Endothelial cell (in vitro differentiated cells): ENCODE data around the gene PGA5. TPM values are rescaled to one million over a fixed set of nuclear protein-coding genes. Genes with fewer than 3 reads are reported as not detected.

ENCODE experiments used
- DNase-seq: peaks from one replicate; pipeline ENCODE4 v3.0.0; 2021; ENCODE audit warnings: low spot score
- H3K27ac Mint-ChIP-seq: one replicate; pipeline ENCODE4 v1.8.0; 2021; ENCODE audit warnings: mixed read lengths, inconsistent platforms; ENCODE audit not compliant: unreplicated experiment
- H3K27me3 Mint-ChIP-seq: one replicate; pipeline ENCODE4 v1.8.0; 2021; ENCODE audit warnings: mild to moderate bottlenecking, moderate library complexity, mixed read lengths, inconsistent platforms; ENCODE audit not compliant: unreplicated experiment
- H3K36me3 Mint-ChIP-seq: one replicate; pipeline ENCODE4 v1.8.0; 2021; ENCODE audit warnings: mild to moderate bottlenecking, low read depth, mixed read lengths, inconsistent platforms; ENCODE audit not compliant: unreplicated experiment
- H3K4me1 Mint-ChIP-seq: one replicate; pipeline ENCODE4 v1.8.0; 2021; ENCODE audit warnings: mild to moderate bottlenecking, mixed read lengths, inconsistent platforms; ENCODE audit not compliant: unreplicated experiment
- H3K4me3 Mint-ChIP-seq: one replicate; pipeline ENCODE4 v1.8.0; 2021; ENCODE audit warnings: mild to moderate bottlenecking, mixed read lengths, inconsistent platforms; ENCODE audit not compliant: unreplicated experiment
- H3K9me3 Mint-ChIP-seq: one replicate; pipeline ENCODE4 v1.8.0; 2021; ENCODE audit warnings: mixed read lengths, inconsistent platforms; ENCODE audit not compliant: unreplicated experiment
- total RNA-seq: library from RNA; stranded (reverse); fragmentation: NEBNext Ultra II Directional; extraction: Animal tissue kit (Norgen Biotek cat#: 25700); gene quantifications from one replicate; pipeline ENCODE4 v1.2.1, GENCODE V29; 2021; ENCODE audit not compliant: unreplicated experiment
- TF ChIP-seq, protein P1 (sequence below): fragments of 200-600 bp; sonication (generic); IDR thresholded peaks from one replicate; pipeline ENCODE4 v1.5.0; 2021; ENCODE audit warnings: antibody characterized with exemption; ENCODE audit not compliant: unreplicated experiment

The PGA5 gene
- total RNA-seq, 1 donor from 2014 or later = 1.2 TPM

GRCh38 chr11:61254403-61255025, 13.5 kb downstream of the PGA5 start:
- H3K4me1 Mint-ChIP-seq = no peaks in the 10 kb centered on the region
- no peak overlapping the region for H3K4me3 Mint-ChIP-seq
- TF ChIP-seq, protein P1, sequence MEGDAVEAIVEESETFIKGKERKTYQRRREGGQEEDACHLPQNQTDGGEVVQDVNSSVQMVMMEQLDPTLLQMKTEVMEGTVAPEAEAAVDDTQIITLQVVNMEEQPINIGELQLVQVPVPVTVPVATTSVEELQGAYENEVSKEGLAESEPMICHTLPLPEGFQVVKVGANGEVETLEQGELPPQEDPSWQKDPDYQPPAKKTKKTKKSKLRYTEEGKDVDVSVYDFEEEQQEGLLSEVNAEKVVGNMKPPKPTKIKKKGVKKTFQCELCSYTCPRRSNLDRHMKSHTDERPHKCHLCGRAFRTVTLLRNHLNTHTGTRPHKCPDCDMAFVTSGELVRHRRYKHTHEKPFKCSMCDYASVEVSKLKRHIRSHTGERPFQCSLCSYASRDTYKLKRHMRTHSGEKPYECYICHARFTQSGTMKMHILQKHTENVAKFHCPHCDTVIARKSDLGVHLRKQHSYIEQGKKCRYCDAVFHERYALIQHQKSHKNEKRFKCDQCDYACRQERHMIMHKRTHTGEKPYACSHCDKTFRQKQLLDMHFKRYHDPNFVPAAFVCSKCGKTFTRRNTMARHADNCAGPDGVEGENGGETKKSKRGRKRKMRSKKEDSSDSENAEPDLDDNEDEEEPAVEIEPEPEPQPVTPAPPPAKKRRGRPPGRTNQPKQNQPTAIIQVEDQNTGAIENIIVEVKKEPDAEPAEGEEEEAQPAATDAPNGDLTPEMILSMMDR = peak; percentile 76
- no peaks in the 10 kb centered on the region for H3K9me3 Mint-ChIP-seq
- H3K27ac Mint-ChIP-seq = no peak overlapping the region
- H3K36me3 Mint-ChIP-seq = peaks cover 8% of the 10 kb centered on the region
- DNase-seq = peak; percentile 77
- peaks cover 4% of the 10 kb centered on the region for H3K27me3 Mint-ChIP-seq

DNA sequence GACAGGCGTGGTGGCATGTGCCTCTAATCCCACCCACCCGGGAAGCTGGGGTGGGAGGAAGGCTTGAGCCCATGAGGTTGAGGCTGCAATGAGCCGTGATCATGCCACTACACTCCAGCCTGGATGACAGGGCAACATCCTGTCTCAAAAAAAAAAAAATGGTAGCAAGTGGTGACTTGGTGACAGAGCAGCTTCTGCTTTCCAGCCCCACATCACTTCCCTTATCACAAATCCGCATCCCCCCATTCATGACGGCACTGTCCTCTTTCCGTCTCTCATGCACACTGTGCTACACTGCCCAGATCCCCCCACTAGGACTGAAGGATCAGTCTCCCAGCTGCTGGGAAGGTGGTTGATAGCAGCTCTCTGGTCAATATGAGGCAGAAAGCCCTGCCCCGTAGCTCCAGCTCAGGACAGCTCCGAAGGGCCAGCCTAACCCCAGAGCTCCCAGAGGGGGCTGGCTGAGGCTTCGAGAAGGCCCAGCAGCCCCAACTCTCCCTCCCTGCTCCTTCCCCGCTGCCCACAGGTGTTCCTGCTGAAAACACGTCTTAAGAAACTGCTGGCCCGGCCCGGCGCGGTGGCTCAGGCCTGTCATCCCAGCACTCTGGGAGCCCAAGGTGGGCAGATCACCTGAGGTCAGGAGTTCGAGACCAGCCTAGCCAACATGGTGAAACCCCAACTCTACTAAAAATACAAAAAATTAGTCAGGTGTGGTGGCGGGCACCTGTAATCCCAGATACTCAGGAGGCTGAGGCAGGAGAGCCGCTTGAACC, 15.9 kb downstream of the PGA5 start:
- Mint-ChIP-seq H3K36me3 (peaks cover 12% of the 10 kb centered on the region), H3K9me3 (no peaks in the 10 kb centered on the region), H3K4me1 (no peaks in the 10 kb centered on the region), H3K27me3 (peaks cover 2% of the 10 kb centered on the region), H3K27ac (no peak overlapping the region), H3K4me3 (no peak overlapping the region)
- TF ChIP-seq, protein P1 = no peak
- no peak for DNase-seq

GRCh38 chr11:61258546-61258945, 17.6 kb downstream of the PGA5 start:
- Mint-ChIP-seq H3K9me3 (no peaks in the 10 kb centered on the region), H3K4me3 (no peak overlapping the region), H3K27me3 (peaks cover 1% of the 10 kb centered on the region), H3K4me1 (no peaks in the 10 kb centered on the region), H3K27ac (no peak overlapping the region), H3K36me3 (peaks cover 12% of the 10 kb centered on the region)
- no peak for DNase-seq
- TF ChIP-seq, protein P1 = no peak

DNA sequence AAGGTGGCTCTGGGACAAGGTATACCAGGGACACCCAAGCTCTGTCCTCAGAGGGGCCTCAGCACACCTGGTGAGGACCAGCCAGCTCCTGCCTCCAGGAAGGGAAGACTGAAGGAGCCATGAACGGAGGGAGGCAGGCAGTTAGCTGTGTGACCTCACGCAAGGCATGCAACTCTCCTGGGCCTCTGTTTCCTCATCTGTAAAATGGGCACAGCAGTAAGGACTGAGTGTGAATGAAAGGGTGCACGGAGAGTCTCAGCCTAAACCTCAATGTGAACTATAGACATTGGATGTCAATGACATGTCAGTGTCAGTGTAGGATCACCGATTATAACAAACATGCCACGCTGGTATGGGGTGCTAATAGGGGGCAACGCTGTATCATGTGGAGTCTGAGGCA, 18.4 kb downstream of the PGA5 start:
- no peak for DNase-seq
- TF ChIP-seq, protein P1 = no peak
- peaks cover 2% of the 10 kb centered on the region for H3K27me3 Mint-ChIP-seq
- H3K9me3 Mint-ChIP-seq = no peaks in the 10 kb centered on the region
- no peaks in the 10 kb centered on the region for H3K4me1 Mint-ChIP-seq
- H3K36me3 Mint-ChIP-seq = peaks cover 12% of the 10 kb centered on the region
- H3K27ac Mint-ChIP-seq = no peak overlapping the region
- H3K4me3 Mint-ChIP-seq = no peak overlapping the region

- H3K36me3 Mint-ChIP-seq = peaks cover 10% of the 10 kb centered on the region
Measured at GRCh38 chr11:61264371-61264770, 23.4 kb downstream of the PGA5 start.

More at GRCh38 chr11:61264371-61264770, 23.4 kb downstream of the PGA5 start:
- no peak for DNase-seq
- Mint-ChIP-seq H3K4me1 (no peaks in the 10 kb centered on the region), H3K9me3 (no peaks in the 10 kb centered on the region), H3K27ac (no peak overlapping the region), H3K4me3 (no peak overlapping the region), H3K27me3 (peaks cover 5% of the 10 kb centered on the region)
- TF ChIP-seq, protein P1 = no peak
